Measurements from ENCODE around the gene ROBO2.

The ROBO2 gene

GRCh38 chr3:77524946-77525682, 485.2 kb downstream of the ROBO2 start:
- no peak for DNase-seq

- no peak for DNase-seq
Measured at GRCh38 chr3:77526573-77527113, 486.7 kb downstream of the ROBO2 start.

GRCh38 chr3:77529522-77529921, 489.6 kb downstream of the ROBO2 start:
- no peak for DNase-seq

DNA sequence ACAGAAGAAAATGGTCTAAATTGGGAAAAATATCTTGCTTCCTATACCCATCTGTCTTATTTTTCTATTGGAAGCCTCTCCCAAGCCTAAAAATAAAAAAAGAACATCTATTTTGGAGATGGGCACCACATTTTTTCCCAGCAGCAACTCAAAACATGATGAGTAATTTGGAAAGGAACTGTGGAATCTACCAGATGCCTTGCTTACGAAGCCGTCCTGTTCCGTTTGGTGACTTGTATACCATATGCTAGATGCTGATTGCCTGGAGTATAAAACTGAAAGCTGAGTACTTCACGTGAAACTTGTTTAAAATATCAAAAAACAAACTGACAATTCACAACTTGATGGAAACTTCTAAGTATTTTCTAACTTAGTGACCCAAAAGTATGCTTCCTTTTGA, 491.0 kb downstream of the ROBO2 start:
- no peak for DNase-seq

- no peak for DNase-seq
Measured at GRCh38 chr3:77535116-77535515, 495.2 kb downstream of the ROBO2 start.

DNA sequence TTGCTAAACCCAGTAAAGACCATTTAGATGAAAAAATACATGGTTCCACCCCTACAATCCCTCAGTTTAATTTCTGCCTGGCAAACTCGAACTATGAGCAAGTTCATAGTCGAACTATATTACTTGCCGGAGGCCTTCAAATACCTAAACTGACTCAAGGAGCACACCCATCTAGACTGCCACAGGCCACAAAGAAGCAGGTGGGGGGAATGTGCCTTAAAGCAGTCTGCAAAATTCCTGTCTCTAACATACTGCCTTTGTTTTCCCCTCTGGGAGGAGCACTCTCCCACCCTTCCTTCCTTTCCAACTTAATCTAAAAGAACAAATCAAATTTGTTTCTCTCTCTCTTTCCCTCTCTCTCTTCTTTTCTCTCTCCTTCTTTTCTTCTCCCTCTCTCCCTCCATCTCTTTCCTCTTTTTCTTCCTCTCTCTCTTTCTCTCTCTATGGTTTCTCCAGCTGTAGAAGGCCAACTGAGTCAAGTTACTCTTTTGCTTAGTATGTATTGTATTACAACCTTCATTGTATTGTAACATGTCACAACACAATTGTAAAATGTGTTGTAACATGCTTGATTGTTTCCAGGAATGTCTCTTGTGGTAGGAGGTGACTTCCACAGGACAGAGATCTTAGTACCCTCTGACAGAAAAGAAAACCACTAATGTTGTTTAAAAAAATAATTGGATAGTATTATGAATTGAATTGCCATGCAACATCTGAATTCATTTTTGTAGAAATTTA, 496.3 kb downstream of the ROBO2 start:
- DNase-seq: no peak

- no peak for DNase-seq
Measured at GRCh38 chr3:77539014-77539413, 499.1 kb downstream of the ROBO2 start.

DNA sequence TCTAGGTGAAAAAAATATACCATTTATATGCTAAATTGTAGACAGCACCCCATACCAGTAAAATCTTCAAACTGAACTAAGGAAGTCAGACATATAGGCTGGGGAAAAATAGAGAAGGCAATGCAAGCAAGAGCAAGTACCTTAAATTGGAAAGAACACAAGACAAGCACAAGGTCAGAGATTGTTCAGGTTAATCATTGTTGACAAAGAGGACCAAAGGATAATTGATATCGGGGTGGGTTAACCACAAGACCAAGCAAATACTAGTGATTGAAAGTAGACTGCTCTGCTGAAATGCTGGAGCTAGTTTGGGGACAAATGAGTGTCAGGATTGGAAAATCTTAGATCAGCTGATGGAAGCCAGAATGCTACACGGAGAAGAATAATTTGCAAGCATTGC, 499.8 kb downstream of the ROBO2 start:
- no peak for DNase-seq

DNA sequence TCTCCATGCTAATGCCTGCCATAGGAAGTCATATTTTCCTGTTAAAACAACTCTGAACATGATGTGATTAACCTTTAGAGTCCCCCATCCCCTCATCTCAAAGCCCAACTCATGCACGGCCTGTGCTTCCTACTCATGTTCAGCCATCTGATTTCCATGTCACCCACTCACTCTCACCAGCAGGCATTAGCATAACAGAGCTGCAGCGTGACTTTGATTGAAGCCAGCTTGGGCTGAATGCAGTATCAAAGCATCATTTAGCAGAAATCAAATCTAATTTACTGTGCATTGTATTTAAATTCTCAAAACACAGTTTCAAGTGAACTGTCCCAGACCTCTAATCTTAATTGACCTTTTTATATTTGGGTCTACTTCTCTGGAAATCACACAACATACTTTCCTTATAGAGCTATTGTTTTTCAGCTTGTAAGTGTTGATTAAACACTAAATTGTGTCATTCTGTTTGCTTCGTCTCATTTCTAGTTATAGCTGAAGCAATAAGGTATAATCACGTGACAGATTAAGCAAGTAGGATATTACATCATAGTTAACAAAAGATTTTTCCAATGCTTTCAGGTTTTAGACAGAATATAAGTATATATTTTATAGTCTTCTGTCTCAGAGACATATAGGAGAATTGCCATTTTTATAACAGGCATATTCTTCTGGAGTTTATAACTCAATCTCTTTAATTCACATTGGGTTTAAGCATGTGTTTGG, 501.5 kb downstream of the ROBO2 start:
- no peak for DNase-seq

GRCh38 chr3:77546246-77546645, 506.3 kb downstream of the ROBO2 start:
- DNase-seq: no peak

GRCh38 chr3:77549034-77549433, 509.1 kb downstream of the ROBO2 start:
- no peak for DNase-seq

GRCh38 chr3:77553240-77553639, 513.3 kb downstream of the ROBO2 start:
- DNase-seq: no peak

GRCh38 chr3:77562089-77562488, 522.2 kb downstream of the ROBO2 start:
- DNase-seq: no peak

DNA sequence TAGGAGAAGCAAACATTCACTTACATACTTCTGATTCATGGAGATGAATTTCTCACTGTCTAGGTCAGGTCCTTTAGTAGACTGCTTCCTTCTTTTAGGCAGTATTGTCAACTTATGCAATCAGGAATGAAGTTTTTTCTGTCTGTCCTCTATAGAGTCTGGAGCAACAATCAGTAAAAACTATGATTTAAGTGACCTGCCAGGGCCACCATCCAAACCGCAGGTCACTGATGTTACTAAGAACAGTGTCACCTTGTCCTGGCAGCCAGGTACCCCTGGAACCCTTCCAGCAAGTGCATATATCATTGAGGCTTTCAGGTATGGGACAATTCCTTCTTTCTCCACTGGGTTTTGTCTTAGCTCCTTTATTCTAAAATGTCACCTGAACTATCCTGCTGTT, 523.1 kb downstream of the ROBO2 start:
- no peak for DNase-seq

DNA sequence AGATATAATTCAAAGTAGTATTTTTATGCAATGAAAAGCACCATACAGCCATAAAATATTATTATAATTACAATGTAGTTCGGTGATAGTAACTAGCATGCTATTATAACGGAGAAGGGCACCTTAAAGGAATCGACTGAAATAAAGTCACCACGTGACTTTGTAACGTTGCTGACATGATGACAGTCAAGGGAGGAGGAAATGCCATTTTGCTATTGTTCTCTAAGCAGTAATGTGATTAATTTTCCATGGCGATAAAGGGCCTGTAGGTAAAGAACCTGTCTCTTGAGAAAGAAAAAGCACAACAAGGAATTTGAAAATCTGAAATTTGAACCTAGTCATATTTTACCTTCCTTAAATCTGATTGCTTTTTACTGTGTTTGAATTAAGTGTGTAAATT, 526.2 kb downstream of the ROBO2 start:
- no peak for DNase-seq

- DNase-seq: no peak
Measured at GRCh38 chr3:77571971-77572715, 532.2 kb downstream of the ROBO2 start.

- no peak for DNase-seq
Measured at GRCh38 chr3:77577264-77577663, 537.4 kb downstream of the ROBO2 start.

DNA sequence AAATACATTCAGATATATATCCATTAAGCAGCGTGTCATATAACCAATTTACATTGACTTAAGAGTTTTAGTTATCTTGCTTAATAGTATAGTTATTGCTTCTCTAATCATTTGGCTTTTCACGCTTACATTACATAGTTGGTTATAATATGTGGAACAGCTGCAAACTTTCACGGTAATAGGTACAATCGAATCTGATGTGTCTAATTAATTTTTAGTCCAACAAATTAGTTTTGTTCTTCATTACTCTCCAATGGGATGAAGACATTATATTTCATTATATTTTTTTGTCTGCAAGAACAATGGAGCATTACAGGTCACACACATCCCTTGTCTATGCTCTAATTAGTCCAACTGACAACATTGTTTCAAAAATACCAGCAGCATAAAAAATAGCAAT, 546.3 kb downstream of the ROBO2 start:
- no peak for DNase-seq

- no peak for DNase-seq
Measured at GRCh38 chr3:77588863-77589262, 549.0 kb downstream of the ROBO2 start.

- DNase-seq: no peak
Measured at GRCh38 chr3:77590191-77590590, 550.3 kb downstream of the ROBO2 start.

GRCh38 chr3:77595371-77595870, 555.5 kb downstream of the ROBO2 start:
- no peak for DNase-seq

DNA sequence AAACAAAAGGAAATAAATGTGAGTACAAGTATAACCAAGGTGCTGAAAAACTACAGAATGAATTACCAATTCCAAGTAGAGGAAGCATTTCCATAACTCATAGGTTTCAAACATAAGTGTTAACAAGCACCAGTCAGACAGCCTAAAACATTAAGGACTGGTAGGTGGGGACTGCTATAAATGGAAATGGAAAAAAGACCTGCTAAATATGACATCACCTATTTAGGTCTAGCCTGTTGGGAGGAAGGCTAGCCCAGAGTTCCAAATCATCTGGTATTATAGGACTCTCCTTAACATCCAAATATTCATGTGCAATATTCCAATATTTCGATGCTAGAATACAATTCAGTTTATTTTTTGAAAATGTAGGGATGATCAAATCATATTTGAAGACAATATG, 560.0 kb downstream of the ROBO2 start:
- no peak for DNase-seq
